Measurements from ENCODE around the gene RHOT1.
"Not testable (repeated sequence)": the region's sequence is repeated elsewhere in the genome, so short reads cannot be mapped to it uniquely, and the experiment has no call there.

RHOT1 gene

DNA sequence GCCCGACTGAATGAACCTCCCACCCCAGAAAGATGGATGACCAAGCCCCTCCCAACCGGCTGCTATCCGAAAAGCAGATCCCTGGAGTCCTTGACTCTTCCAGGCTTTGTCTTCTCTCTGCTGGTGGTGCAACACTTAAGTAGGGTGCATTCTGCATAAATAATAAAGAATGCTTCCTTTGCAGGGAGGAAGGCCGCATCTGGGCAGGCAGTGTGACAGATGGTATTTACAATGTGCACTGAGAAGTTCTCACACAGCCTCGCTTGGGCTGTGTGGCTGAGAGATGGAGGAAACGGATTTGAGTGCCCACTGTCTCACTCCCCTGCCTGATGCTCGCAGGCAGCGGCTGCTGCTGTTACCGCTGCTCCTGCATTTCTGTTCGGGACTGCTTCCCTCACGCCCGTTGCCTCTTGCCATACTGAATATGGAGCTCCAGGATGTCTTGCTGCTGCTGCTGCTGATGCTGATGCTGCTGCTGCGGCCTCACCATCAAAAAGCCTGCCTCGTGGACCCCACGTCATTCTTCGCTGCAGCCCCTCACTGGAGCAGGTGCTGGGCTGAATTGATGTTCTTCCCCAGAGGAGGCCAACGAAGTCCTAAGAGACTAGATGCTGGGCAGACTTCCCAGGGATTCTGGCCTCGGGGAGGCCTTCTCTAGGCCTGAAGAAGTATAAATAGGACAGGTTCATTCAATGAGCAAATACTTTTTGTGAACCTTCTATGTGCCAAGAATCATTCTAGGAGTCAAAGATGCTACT lies 116.3 kb downstream of the RHOT1 start:
- Mint-ChIP-seq H3K36me3 (ENCODE audit: low read depth) (no peaks in the 10 kb centered on the region), H3K4me3 (peak overlapping the region in 1 of 3 experiments; percentile 57), H3K4me1 (peaks cover 45% of the 10 kb centered on the region), H3K27ac (peak overlapping the region in 1 of 3 experiments; percentile 22), H3K9me3 (no peaks in the 10 kb centered on the region), H3K27me3 (ENCODE audit: low read depth) (peaks cover 67% of the 10 kb centered on the region)
- TF ChIP-seq, protein P1, sequence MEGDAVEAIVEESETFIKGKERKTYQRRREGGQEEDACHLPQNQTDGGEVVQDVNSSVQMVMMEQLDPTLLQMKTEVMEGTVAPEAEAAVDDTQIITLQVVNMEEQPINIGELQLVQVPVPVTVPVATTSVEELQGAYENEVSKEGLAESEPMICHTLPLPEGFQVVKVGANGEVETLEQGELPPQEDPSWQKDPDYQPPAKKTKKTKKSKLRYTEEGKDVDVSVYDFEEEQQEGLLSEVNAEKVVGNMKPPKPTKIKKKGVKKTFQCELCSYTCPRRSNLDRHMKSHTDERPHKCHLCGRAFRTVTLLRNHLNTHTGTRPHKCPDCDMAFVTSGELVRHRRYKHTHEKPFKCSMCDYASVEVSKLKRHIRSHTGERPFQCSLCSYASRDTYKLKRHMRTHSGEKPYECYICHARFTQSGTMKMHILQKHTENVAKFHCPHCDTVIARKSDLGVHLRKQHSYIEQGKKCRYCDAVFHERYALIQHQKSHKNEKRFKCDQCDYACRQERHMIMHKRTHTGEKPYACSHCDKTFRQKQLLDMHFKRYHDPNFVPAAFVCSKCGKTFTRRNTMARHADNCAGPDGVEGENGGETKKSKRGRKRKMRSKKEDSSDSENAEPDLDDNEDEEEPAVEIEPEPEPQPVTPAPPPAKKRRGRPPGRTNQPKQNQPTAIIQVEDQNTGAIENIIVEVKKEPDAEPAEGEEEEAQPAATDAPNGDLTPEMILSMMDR (IDR thresholded peaks at IDR 0.05; ENCODE audit: unreplicated experiment in 3 of 3): no peak

DNA sequence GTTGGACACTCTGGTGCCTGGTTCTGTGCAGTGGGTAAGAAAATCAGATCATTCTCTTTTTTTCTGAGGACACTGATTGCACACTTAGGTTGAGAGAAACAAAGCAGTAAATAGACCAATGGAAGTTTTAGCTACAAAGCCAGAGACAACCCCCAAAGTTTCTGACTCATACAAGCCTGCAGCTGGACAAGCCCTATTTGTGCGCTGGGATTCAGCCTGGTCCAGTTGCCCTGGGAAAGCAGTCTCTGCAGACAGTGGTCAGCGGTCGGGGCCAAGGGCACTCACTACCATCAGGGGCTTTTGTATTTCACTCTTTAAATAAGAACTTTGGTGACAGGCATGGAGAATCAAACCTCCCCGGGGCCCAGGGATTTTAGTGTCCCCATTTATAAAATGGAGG lies 117.3 kb downstream of the RHOT1 start:
- Mint-ChIP-seq H3K4me1 (peaks cover 49% of the 10 kb centered on the region), H3K36me3 (ENCODE audit: low read depth) (no peaks in the 10 kb centered on the region), H3K27me3 (ENCODE audit: low read depth) (peaks cover 78% of the 10 kb centered on the region), H3K27ac (no peak overlapping the region), H3K9me3 (no peaks in the 10 kb centered on the region), H3K4me3 (no peak overlapping the region)
- TF ChIP-seq, protein P1 (IDR thresholded peaks at IDR 0.05; ENCODE audit: unreplicated experiment in 3 of 3): no peak

DNA sequence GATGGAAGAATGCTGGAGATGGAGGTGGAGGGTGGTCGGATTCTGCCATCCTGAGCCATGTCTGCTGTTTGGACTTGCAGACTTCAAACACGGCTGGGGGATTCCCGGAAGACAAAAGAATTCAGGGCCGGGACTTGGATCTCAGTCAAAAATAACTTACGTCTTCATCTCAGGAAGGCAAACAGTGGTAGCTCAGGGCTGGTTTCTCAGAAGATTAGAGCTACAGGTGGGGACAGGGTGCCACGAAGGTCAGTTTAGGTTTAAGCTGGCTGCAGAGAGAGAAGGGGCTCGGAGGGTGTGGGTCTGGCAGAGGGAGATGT lies 119.1 kb downstream of the RHOT1 start:
- H3K36me3 Mint-ChIP-seq (ENCODE audit: low read depth): no peaks in the 10 kb centered on the region
- TF ChIP-seq, protein P1 (IDR thresholded peaks at IDR 0.05; ENCODE audit: unreplicated experiment in 3 of 3): no peak
- peaks cover 85% of the 10 kb centered on the region for H3K27me3 Mint-ChIP-seq (ENCODE audit: low read depth)
- H3K9me3 Mint-ChIP-seq: no peaks in the 10 kb centered on the region
- peak overlapping the region in 1 of 3 experiments; percentile 10 for H3K4me3 Mint-ChIP-seq
- peaks cover 46% of the 10 kb centered on the region for H3K4me1 Mint-ChIP-seq
- no peak overlapping the region for H3K27ac Mint-ChIP-seq

DNA sequence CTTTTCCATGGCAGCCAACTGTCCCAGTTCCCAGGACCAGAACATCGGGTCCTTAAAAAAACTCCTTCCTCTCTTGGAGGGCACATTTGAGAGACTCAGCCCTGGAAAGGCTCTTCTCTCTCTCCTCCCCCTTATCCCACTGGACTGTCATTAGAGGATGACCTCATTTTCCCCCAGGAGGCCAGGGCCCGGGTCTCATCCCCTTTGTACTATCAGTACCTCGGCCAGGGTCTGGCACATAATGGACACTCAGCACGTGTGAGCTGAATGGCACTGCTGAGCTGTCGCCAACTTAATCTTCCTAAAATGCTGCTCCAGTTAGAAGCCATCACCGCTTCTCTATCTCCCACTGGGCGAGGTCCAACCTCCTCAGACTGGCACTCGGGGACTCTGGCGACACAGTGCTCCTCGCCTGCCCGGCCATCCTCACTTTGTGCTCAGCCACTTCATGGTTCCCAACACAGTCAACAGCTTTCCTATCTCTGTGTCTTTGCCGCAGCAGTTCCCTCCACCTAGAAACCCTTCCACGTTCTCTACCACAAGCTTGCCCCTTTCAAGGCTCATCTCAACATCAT lies 119.7 kb downstream of the RHOT1 start:
- Mint-ChIP-seq H3K27ac (no peak overlapping the region), H3K27me3 (ENCODE audit: low read depth) (peaks cover 85% of the 10 kb centered on the region), H3K36me3 (ENCODE audit: low read depth) (no peaks in the 10 kb centered on the region), H3K4me3 (no peak overlapping the region), H3K9me3 (no peaks in the 10 kb centered on the region), H3K4me1 (peaks cover 44% of the 10 kb centered on the region)
- TF ChIP-seq, protein P1 (IDR thresholded peaks at IDR 0.05; ENCODE audit: unreplicated experiment in 3 of 3): no peak

DNA sequence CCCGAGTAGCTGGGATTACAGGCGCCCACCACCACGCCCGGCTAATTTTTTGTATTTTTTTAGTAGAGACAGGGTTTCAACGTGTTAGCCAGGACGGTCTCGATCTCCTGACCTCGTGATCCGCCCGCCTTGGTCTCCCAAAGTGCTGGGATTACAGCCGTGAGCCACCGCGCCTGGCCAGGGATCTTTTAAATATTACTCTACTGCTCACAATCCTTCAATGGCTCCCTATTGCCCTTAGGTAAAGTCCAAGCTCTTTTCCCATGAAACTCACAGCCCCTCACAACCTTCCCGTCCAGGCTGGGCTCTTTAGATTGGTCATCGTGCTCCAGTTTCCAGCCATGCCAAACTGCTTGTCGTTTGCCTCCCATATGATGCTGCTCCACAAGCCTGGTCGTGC lies 121.2 kb downstream of the RHOT1 start:
- Mint-ChIP-seq H3K4me1 (peaks cover 46% of the 10 kb centered on the region), H3K27me3 (ENCODE audit: low read depth) (peaks cover 86% of the 10 kb centered on the region)
- not testable (repeated sequence) for H3K36me3 Mint-ChIP-seq (ENCODE audit: low read depth); H3K4me3 Mint-ChIP-seq; H3K9me3 Mint-ChIP-seq; H3K27ac Mint-ChIP-seq

DNA sequence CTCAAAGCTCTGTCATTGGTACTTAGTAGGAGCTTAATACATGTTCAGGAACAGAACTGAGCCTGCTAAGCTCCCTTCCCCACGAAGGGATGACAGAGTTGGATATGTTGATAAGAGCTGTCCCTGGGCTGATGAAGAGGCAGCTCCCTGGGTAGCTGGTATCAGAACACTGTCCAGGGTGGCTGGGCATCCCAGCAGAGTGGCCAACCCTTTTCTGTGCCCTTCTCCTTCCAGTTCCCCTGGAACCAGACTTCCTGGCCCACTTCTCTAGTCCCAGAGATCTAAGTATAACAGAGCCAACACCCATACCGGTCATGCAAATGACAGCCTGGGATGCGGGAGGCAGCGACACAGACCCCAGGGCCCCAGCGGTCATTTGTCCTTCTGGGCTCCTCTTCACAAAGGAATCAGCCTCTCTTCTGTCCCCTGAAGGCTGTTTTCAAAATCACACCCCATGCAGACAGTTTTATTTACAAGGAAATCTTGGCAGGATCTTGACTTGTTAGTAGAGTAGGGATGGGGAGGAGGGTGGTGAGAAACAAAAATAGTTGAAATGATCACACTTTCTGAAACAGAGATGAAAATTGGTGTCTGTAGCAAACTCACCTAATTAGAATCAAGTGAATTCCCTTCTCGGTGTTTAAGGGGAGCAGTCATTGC lies 122.0 kb downstream of the RHOT1 start:
- Mint-ChIP-seq H3K4me1 (peaks cover 42% of the 10 kb centered on the region), H3K27ac (peak overlapping the region in 1 of 3 experiments; percentile 23), H3K36me3 (ENCODE audit: low read depth) (no peaks in the 10 kb centered on the region), H3K9me3 (no peaks in the 10 kb centered on the region), H3K27me3 (ENCODE audit: low read depth) (peaks cover 88% of the 10 kb centered on the region), H3K4me3 (peak overlapping the region; percentile 81 to 86 (median 82))
- TF ChIP-seq, protein P1 (IDR thresholded peaks at IDR 0.05; ENCODE audit: unreplicated experiment in 3 of 3): peak in 2 of 3 experiments; percentile 26 to 29

Measured in nephron (organoid).